Activated CD4-positive, alpha-beta T cell treated with anti-CD3 and anti-CD28 coated beads, Interleukin-2, amount 10 ng/mL, durations not matched to agents 7 days and 5 days (primary cell): Measurements from ENCODE around the gene SPDYE5. TPM values are rescaled to one million over a fixed set of nuclear protein-coding genes. Genes with fewer than 3 reads are reported as not detected.
"Not testable (repeated sequence)": the region's sequence is repeated elsewhere in the genome, so short reads cannot be mapped to it uniquely, and the experiment has no call there.

ENCODE experiments used
- CTCF ChIA-PET: fragments of 350-600 bp; sonication (Branson Sonifier 250); formaldehyde crosslinking; loops from one replicate; lab custom pipeline; 2021; ENCODE audit warnings: antibody characterized with exemption; lab: Charles Lee
- POLR2A ChIA-PET: fragments of 350-600 bp; sonication (Branson Sonifier 250); formaldehyde crosslinking; loops from one replicate; lab custom pipeline; 2021; ENCODE audit warnings: antibody characterized with exemption; lab: Charles Lee
- DNase-seq: peaks from one replicate; pipeline ENCODE4 v3.0.0-alpha.2; 2020
- H3K27ac Mint-ChIP-seq: one replicate; pipeline ENCODE4 v1.8.0; 2021; ENCODE audit warnings: mild to moderate bottlenecking, moderate library complexity, mixed read lengths
- H3K27me3 Mint-ChIP-seq: one replicate; pipeline ENCODE4 v1.8.0; 2021; ENCODE audit warnings: mixed read lengths
- H3K36me3 Mint-ChIP-seq: one replicate; pipeline ENCODE4 v1.8.0; 2021; ENCODE audit warnings: low read depth, mixed read lengths
- H3K4me1 Mint-ChIP-seq: one replicate; pipeline ENCODE4 v1.8.0; 2021; ENCODE audit warnings: mixed read lengths
- H3K4me3 Mint-ChIP-seq: one replicate; pipeline ENCODE4 v1.8.0; 2021; ENCODE audit warnings: mild to moderate bottlenecking, moderate library complexity, mixed read lengths
- H3K9me3 Mint-ChIP-seq: one replicate; pipeline ENCODE4 v1.8.0; 2021; ENCODE audit warnings: mixed read lengths
- total RNA-seq, 2 experiments: library from RNA; stranded (reverse); gene quantifications; one replicate each; pipeline ENCODE4 v1.2.3, GENCODE V29; 2021

The SPDYE5 gene
- total RNA-seq, 2 experiments from 2014 or later: not detected

DNA sequence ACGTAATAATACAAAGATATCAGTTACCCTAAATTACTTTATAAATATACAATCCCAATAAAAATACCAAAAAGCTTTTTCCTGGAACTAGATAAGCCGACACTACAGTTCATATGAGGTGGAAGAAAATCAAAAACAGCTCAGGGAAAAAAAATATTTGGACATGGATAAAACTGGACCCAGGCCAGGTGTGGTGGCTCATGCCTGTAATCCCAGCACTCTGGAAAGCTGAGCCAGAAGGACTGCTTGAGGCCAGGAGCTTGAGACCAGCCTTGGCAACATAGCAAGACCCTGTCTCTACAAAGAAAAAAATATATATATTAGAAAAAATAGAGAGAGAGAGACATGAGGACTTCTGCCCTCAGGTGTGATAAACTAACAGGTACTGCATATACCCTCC is 26.7 kb downstream of the SPDYE5 start:
- not testable (repeated sequence) for H3K4me1 Mint-ChIP-seq, H3K27me3 Mint-ChIP-seq

DNA sequence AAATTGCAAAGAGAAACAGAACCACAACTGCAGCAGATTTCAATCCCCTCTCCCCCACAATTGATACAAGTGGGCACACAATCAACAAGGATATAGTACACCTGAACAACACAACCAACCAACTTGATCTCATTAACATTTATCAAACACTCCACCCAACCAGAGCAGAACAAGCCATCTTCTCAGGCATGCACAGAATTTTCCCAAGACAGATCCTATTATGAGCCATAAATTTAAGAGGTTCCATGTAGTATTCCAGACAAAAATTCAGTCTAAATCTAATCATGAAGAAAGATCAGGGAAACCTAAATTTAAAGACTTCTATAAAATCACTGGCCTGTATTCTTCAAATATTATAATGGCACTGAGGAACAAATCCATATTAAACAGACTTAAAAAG is 29.6 kb downstream of the SPDYE5 start:
- DNase-seq, H3K27me3 Mint-ChIP-seq, H3K4me3 Mint-ChIP-seq, POLR2A ChIA-PET, CTCF ChIA-PET, H3K27ac Mint-ChIP-seq: not testable (repeated sequence)
- peaks cover 59% of the 10 kb centered on the region for H3K36me3 Mint-ChIP-seq
- H3K9me3 Mint-ChIP-seq: peaks cover 10% of the 10 kb centered on the region
- peaks cover 23% of the 10 kb centered on the region for H3K4me1 Mint-ChIP-seq

More for the DNA sequence above, 26.7 kb downstream of the SPDYE5 start:
- peaks cover 45% of the 10 kb centered on the region for H3K36me3 Mint-ChIP-seq
- DNase-seq, CTCF ChIA-PET, H3K4me3 Mint-ChIP-seq, POLR2A ChIA-PET, H3K27ac Mint-ChIP-seq: not testable (repeated sequence)
- peaks cover 10% of the 10 kb centered on the region for H3K9me3 Mint-ChIP-seq

DNA sequence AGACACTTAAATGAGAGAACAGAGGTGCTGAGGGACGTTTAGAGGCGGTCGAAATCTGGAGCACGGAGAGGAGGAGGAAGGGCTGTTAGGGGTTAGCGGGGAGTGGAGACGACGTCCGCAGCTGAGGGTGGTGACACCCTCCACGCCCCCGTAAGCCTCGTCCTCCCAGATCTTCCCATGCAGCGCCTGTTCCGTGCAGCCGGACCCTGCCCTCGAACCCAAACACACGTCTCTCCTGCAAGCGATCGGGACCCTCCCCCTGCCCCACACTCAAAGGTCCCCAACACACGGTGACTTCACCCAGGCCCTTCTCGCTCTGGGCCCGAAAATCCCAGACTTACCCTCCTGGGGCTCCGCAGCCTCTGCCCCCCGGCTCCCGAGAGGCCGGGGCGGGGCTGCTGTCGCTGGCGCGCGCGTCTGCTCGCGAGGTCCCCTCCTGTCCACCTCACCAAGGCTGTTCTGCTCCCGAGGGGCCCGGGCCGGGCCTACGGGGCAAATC is 35.2 kb downstream of the SPDYE5 start:
- CTCF ChIA-PET, POLR2A ChIA-PET, H3K9me3 Mint-ChIP-seq, H3K27me3 Mint-ChIP-seq: not testable (repeated sequence)
- peaks cover 34% of the 10 kb centered on the region for H3K36me3 Mint-ChIP-seq
- DNase-seq: peak; percentile 11
- H3K27ac Mint-ChIP-seq: peak overlapping the region; percentile 89
- peak overlapping the region; percentile 89 for H3K4me3 Mint-ChIP-seq
- peaks cover 26% of the 10 kb centered on the region for H3K4me1 Mint-ChIP-seq

DNA sequence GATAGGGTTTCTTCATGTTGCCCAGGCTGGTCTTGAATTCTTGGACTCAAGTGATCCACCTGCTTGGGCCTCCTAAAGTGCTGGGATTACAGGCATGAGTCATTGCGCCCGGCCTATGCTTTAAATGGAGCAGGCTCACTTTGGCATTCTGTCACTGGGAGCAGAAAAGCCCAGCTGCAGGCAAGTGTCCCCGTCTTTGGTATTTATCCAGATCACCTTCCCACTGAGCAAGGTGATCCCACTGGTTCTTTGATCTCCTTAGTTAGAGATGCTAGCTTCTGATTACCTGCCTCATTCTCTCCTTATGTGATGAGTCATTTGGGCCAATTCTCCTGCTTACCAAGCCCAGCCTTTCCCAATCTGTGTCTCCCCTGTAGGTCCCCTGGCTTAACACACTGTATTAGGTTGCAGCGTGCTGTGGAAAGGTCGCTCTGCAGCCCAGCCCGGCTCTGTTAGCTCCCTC is 39.3 kb downstream of the SPDYE5 start:
- CTCF ChIA-PET: interaction anchor here (0.6 kb wide), 1 partner anchor 621 kb away, joined by 3 read pairs; no protein-coding TSS in a partner anchor

DNA sequence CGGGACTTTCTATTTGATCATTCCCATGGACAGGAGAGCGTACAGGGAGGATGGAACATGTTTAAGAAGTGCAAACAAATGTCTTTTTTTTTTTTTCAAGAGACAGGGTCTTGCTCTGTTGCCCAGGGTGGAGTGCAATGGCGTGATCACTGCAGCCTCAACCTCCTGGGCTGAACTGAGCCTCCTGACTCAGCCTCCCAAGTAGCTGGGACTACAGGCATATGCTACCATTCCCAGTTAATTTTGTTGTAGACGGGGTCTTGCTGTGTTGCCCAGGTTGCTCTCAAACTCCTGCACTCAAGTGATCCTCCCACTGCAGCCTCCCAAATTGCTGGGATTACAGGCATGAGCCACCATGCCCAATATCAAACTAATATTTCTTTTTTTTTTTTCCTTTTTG is 40.5 kb downstream of the SPDYE5 start:
- ChIA-PET POLR2A (no interaction called here), CTCF (no interaction called here)
- DNase-seq: no peak

More for the DNA sequence above, 39.3 kb downstream of the SPDYE5 start:
- POLR2A ChIA-PET: no interaction called here
- Mint-ChIP-seq H3K27ac (no peak overlapping the region), H3K36me3 (peaks cover 4% of the 10 kb centered on the region), H3K4me1 (peaks cover 16% of the 10 kb centered on the region), H3K9me3 (no peaks in the 10 kb centered on the region), H3K4me3 (no peak overlapping the region), H3K27me3 (peaks cover 2% of the 10 kb centered on the region)
- DNase-seq: no peak

DNA sequence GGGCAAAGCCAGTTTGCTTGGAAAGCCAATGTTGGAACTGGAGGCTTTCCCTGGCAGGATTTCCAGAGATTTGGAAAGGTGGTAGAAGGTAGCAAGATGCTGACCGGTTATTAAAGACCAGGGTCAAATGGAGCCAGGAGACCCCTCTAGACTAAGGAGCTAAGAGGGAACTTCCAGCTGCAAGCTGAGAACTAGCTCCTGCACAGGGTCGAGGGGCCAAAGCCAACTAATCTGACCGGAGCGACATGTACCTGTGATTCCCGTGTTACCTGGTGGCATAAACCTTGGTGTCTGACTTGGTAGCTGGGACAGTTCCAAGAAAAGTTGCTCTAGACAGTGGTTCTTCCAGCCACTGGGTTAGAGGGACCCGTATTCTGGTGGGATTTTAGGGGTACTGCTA is 41.8 kb downstream of the SPDYE5 start:
- H3K4me1 Mint-ChIP-seq: peaks cover 3% of the 10 kb centered on the region
- no peak for DNase-seq
- H3K27ac Mint-ChIP-seq: no peak overlapping the region
- no peaks in the 10 kb centered on the region for H3K36me3 Mint-ChIP-seq
- no peak overlapping the region for H3K4me3 Mint-ChIP-seq
- ChIA-PET POLR2A (no interaction called here), CTCF (interaction anchor here (0.6 to 1.3 kb wide), 2 partner anchors 57 to 108 kb away, joined by 3 read pairs; no protein-coding TSS in a partner anchor)
- peaks cover 2% of the 10 kb centered on the region for H3K27me3 Mint-ChIP-seq
- no peaks in the 10 kb centered on the region for H3K9me3 Mint-ChIP-seq

More for the DNA sequence above, 40.5 kb downstream of the SPDYE5 start:
- no peaks in the 10 kb centered on the region for H3K36me3 Mint-ChIP-seq
- peaks cover 2% of the 10 kb centered on the region for H3K27me3 Mint-ChIP-seq
- no peak overlapping the region for H3K27ac Mint-ChIP-seq
- no peaks in the 10 kb centered on the region for H3K9me3 Mint-ChIP-seq
- no peak overlapping the region for H3K4me3 Mint-ChIP-seq
- peaks cover 7% of the 10 kb centered on the region for H3K4me1 Mint-ChIP-seq

DNA sequence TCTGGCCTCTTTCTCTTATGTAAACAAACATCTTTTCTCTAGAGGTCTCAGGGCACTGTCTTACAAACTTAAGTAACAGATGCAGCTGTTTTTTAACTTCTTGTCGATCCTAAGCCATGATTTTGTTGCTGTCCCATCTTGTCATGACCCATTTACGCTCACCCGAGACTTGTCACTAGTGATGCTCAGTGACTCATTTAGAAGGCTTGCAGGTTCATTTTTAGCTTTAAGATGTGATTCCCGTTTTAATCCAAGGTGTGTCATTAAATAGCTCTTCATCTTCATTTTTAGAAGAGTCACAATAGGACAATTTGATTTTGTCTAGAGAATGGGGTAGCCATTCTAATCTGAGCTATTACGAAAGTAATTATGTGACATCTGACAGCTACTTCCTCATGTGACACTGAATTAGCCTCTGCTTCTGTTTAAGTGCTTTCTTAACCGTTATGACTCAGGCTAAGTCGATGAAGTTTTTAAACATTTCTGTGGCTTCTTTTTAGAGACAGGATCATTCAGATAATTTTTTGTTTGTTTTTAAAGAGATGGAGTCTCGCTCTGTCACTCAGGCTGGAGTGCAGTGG is 42.7 kb downstream of the SPDYE5 start:
- no peak overlapping the region for H3K4me3 Mint-ChIP-seq
- DNase-seq: no peak
- peaks cover 3% of the 10 kb centered on the region for H3K4me1 Mint-ChIP-seq
- peaks cover 2% of the 10 kb centered on the region for H3K27me3 Mint-ChIP-seq
- no peaks in the 10 kb centered on the region for H3K9me3 Mint-ChIP-seq
- CTCF ChIA-PET: interaction anchor here (1.1 to 1.5 kb wide), 4 partner anchors 14 to 107 kb away, joined by 3 to 5 read pairs (median 3); no protein-coding TSS in a partner anchor
- H3K36me3 Mint-ChIP-seq: no peaks in the 10 kb centered on the region
- H3K27ac Mint-ChIP-seq: no peak overlapping the region
- POLR2A ChIA-PET: no interaction called here

DNA sequence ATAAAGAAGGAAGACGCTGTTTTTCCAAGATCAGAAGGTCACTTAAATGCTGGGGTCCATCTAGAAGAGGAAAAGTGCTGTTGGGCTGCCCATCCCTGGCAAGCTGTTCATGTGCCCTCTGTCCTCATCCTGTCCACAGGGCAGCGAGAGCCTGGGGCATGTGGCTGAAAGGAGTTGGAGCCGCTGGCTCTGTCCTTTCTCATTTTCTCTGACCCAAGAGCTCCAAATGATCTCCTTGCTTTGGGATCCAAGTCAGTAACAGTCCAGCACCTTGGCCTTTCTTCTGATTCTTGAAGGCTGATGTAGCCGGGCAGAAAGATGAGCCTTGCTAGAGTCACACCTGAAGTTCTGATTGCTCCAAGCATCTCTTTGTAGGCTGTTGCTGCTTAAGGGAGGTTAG is 44.4 kb downstream of the SPDYE5 start:
- Mint-ChIP-seq H3K9me3 (no peaks in the 10 kb centered on the region), H3K27me3 (peaks cover 2% of the 10 kb centered on the region), H3K4me1 (peaks cover 3% of the 10 kb centered on the region), H3K27ac (no peak overlapping the region), H3K36me3 (no peaks in the 10 kb centered on the region), H3K4me3 (no peak overlapping the region)
- CTCF ChIA-PET: interaction anchor here (1.0 kb wide), 1 partner anchor 25 kb away, joined by 4 read pairs; no protein-coding TSS in a partner anchor
- no peak for DNase-seq
- POLR2A ChIA-PET: no interaction called here

DNA sequence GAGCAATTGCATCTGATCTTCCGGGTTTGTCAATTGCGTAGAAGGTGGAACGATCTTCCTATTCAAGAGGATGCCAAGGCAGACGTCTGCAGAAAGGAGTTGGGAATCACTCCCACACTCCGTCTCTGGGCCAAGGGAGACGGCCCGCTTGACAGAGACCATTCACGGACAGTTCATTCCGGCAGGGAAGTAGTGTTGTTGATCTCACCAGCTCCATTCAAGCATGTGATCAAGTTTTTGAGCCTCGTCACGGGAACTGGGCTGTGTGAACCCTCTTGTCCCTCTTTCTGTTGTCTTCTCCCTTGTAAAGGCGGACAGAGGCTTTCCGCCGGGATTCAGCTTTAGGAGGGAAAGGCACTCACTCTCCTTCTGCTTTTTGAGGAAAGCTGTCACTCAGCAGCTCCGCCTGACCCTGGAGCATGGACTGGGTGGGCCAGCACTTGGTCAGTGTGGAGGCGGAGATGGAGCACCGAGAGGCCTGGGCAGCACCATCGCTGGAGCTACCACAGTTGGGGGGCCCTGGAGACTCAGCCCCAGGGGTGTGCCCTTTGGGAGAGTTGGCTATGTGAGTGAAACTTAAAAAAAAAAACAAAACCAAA is 44.9 kb downstream of the SPDYE5 start:
- Mint-ChIP-seq H3K27me3 (peaks cover 2% of the 10 kb centered on the region), H3K27ac (no peak overlapping the region), H3K36me3 (no peaks in the 10 kb centered on the region), H3K4me1 (peaks cover 3% of the 10 kb centered on the region), H3K4me3 (no peak overlapping the region), H3K9me3 (no peaks in the 10 kb centered on the region)
- DNase-seq: no peak
- ChIA-PET POLR2A (no interaction called here), CTCF (interaction anchor here (1.0 to 1.3 kb wide), 2 partner anchors 20 to 25 kb away, joined by 4 to 5 read pairs; no protein-coding TSS in a partner anchor)

DNA sequence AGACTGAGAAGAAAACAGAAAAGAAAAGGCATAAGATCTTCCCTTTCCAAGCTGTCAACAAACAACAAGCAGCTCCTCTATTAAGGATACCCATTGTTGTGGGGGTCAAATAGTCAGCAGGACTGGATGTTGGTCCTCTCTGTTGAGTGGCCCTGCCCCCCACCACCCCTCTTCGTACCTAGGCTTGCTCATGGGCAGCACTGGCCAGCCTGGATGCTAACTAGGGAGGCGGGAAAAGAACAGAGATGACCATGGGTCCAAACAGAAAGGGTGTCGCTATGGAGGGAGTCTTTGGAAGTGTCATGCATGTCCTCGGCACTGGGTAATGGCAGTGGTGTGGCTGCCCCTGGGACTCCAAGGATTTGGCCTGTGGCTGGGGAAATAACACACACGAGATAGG is 45.6 kb downstream of the SPDYE5 start:
- H3K9me3 Mint-ChIP-seq: no peaks in the 10 kb centered on the region
- DNase-seq: no peak

DNA sequence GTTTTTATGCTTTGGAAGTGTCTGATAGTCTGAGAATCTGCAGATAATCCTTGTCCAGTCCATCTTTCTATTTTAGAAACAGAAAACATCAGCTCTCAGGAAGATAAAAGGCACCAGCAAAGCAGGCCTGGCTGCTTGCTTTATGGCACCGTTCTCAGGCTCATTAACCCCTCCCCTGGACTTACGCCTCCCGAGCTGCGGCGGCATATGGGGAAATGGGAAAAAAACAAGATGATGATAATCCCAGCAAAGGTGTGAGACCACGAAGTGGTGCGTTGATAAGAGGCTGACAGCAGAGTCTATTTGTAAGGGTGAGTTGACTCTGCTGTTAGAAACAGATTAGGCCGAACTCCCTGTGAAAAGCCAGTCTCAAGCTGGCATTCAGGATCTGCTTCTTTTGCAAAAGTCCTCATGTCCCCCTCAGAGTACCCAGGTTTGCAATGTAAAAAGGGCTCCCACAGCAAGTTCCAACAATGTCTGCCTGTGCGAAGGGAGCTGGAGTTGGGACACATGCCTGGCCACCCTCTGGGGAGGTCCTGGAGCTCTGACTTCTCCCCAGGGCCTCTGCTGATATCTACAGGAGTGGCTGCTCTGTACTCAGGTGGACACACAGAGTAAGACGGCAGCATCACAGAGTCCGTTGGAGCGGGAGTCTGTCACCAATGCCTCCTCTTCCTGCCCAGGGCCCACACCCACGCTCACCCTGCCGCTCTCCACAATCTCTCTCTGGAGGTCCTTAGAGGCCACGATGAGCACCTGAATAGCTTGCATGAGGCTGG is 54.3 kb downstream of the SPDYE5 start:
- H3K36me3 Mint-ChIP-seq: no peaks in the 10 kb centered on the region
- POLR2A ChIA-PET: no interaction called here
- no peak overlapping the region for H3K27ac Mint-ChIP-seq
- H3K4me1 Mint-ChIP-seq: no peaks in the 10 kb centered on the region
- no peaks in the 10 kb centered on the region for H3K9me3 Mint-ChIP-seq
- DNase-seq: no peak
- CTCF ChIA-PET: no interaction called here
- H3K4me3 Mint-ChIP-seq: no peak overlapping the region
- H3K27me3 Mint-ChIP-seq: no peaks in the 10 kb centered on the region

More for the DNA sequence above, 45.6 kb downstream of the SPDYE5 start:
- no peak overlapping the region for H3K27ac Mint-ChIP-seq
- H3K27me3 Mint-ChIP-seq: peaks cover 2% of the 10 kb centered on the region
- H3K4me3 Mint-ChIP-seq: no peak overlapping the region
- no peaks in the 10 kb centered on the region for H3K36me3 Mint-ChIP-seq
- H3K4me1 Mint-ChIP-seq: peaks cover 3% of the 10 kb centered on the region
- ChIA-PET CTCF (interaction anchor here (1.3 kb wide), 1 partner anchor 19 kb away, joined by 5 read pairs; no protein-coding TSS in a partner anchor), POLR2A (no interaction called here)
